ENCODE results near the gene RASGRF1.
"Not testable (repeated sequence)": the region's sequence is repeated elsewhere in the genome, so short reads cannot be mapped to it uniquely, and the experiment has no call there.

Gene RASGRF1

DNA sequence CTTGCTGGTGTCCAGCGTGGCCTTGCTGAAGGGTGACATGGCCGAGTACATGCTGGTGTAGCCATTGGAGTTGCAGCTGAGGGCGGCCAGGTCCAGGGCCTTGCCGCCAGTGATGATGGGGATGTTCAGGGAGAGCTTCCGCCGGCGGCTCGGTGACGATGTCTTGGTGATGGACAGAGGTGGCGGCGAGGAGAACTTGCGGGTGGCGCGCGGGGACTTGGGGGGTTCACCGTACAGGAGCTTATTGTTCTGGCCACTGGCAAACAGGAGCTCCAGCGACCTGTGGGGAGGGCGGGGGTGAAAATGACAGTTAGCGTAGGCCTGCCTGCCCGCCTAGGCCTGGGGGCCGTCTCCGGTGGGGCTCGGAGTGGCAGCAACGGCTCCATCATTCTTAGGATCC lies 86.7 kb downstream of the RASGRF1 start:
- DNase-seq, result no peak

DNA sequence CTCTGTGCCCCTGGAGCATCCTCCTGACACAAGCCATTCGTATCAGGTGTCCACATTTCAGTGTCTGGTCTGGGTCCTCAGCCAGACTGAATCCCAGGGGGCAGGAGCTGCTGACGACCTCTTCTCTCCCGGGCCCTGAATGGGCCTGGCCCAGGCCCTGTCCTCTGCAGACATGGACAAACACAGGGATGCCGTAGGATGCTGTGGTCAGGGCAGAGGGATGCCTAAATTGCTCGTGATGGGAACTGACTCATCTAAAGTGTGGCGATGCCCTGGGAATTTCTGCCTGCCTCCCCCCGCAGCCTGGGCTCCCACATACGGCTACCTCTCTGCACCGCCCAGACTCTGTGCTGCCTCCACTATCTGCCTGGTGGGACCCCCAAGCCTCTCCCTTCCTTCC lies 87.3 kb downstream of the RASGRF1 start:
- DNase-seq, result no peak

DNA sequence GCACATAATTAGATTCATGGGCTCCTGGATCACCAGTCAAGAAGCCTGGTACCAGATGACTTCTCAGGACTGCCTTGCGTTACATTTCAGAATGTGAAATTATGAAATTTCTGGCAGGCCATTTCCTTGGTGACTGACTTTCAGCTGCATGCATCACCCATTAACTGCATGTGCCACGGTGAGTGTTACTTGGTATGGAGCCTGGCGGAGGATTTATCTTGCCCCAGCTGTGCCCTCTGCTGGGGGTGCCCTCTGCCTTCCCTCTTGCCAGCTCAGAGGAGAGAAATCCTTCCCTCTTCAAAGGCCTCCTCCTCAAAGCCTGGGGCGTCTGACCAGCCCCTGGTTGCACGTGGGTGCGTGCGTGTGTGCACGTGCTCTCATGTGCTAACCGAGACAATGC lies 88.0 kb downstream of the RASGRF1 start:
- DNase-seq, result no peak

DNA sequence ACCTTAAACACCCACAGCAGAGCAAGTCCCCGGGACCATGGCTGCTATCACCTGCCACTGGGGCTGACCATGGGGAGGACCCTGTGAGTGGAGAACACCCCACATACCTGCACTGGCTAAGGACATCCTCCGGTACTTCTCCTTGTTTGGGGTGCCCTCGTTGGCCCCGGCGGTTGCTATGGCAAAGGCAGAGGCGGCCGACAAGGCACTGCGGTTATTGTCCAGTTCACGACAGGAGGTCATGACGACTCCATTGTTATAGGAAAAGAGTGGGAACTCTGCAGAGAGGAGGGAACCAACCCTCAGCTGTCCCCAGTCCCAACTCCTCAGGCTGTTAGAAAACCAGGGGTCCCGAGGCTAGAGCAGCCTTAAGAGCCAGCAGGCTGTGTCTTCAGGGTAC lies 90.9 kb downstream of the RASGRF1 start:
- no peak for DNase-seq

DNA sequence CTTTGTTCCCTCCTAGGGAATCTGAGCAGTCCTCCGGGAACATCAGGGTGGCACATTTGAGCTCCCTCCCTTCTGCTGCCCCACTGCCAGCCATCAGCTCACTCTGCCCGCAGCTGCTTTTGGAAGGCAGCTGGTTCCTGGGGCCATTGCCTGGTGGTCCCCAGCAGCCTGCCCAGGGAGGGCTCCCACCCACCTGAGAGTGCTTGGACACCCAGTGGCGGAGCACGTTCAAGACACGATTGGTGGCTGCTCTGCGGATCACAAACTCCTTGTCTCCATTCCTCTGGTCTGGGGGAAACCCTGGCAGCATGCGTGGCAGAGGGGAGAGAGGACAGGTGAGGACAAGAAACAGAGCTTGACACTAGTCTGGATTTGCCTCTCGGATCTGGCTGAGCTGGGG lies 92.1 kb downstream of the RASGRF1 start:
- DNase-seq, result no peak

DNA sequence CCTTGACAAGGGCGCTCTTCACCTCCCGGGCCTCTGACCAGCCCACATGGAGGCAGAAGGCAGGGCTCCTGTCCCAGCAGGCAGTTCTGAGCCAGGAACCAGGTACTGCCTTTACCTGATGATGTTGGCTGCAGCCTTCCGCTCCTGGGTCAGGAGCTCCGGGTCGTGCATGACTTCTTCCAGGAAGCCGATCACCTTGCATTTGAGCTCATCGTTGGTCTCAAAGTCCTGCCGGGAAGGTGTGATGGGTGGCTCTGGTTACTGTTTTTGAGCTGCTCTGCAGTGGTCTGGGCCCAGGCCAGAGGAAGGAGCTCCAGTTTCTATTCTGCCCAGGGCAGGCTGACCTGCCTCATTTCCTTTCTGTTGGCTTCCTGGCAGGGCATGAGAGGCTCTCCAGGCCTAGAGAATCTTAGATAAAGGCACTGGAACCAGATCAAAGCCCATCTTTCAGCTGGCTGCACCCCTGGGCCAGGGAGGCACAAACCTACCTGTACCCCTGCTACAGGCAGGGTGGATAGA lies 92.5 kb downstream of the RASGRF1 start:
- no peak for DNase-seq

DNA sequence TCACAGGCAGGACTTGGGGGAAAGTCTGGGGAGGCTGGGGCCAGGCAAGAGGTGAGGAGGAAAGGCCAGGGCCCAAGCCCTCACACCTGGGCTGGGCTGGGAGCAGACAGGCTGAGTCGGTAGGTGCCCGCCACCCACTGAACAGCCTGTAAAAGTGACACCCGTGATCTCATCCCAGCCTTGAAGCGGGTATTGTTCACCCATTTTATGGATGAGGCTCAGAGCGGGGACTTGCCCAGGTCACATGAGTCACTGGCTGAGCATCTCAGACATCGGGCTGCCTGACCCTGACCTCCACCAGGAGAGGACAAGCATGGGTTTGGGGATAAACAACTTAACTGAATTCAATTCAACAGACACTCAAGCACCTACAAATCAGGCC lies 93.7 kb downstream of the RASGRF1 start:
- DNase-seq, result no peak

DNA sequence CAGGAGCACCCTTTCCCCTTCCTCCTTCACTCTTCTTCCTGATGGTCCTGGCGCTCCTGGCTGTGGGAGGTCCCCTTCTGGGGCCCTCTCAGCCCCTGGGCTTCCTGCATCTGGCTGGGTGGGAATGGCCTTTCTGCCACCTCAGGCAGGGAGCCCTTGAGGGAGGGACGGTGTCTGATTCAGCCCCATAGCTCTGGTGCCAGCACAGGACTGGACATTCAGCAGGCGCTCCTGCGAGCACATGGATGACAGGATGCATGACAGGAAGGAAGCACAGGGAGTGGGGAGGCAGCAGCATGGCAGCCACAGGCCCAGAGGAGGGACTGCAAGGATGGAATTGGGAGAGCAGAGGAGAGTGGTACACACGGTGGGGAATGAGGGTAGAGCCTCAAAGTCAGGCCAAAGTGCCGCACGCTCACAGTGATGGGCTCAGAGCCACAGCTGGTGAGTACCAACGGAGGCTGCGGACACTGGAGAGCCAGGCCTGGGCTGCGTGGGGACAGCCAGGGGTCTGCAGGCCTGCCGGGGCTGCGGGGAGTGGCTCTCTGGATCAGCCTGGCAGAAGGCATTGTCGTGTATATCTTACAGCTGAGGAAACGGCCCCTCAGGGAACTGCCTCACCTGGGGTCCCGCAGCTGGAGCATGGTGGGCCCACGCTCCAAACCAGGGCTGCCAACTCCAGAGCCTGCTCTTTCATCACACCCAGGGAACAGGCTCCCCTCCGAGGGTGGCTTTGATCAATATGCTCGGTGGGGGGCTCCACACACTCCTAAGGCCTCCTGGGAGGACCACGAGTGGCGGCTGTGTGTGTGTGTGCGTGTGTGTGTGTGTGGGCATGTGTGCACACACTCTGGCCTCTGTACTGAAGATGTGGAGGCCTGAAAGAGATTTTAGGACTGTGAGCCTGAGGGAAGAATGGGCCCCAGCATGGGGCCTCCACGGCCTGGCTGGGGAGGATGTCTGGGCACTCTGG lies 94.4 kb downstream of the RASGRF1 start:
- DNase-seq, result no peak

DNA sequence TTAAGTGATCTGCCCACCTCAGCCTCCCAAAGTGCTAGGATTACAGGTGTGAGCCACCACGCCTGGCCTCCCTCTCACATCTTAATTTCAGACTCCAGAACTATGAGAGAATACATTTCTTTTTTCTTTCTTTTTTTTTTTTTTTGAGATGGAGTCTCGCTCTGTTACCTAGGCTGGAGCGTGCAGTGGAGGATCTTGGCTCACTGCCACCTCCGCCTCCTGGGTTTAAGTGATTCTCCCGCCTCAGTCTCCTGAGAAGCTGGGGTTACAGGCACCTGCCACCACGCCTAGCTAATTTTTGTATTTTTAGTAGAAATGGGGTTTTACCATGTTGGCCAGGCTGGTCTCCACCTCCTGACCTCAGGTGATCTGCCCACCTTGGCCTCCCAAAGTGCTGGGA lies 95.4 kb downstream of the RASGRF1 start:
- not testable (repeated sequence) for DNase-seq

DNA sequence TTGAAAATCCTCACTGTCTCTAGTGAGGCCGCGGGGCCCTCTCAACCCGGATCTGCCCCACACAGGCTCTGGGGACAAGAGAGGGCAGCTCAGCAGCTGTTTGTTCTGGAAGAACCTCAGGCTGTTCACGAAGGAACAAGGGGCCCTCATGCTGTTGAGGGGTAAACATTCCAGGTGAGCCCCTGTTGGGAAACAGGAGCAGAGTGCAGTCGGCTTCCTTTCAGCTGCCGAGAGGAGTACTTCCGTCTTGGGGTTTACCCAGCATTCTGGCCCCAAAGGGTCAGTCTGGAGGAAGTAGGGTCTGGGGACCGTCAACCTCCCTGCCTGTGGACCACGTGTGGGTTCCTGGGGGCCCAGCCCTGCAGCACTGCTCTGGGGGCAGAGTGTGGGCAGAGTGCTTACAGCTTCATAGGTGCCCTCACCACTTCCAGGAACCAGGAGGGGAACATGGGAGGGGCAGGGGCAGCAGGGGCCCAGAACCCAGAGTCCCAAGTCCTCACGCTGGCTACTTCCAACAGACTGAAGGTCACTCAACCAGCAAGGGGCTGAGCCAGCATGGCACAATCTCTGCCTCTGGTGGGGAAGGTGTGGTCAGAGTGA lies 96.5 kb downstream of the RASGRF1 start:
- DNase-seq, result no peak

DNA sequence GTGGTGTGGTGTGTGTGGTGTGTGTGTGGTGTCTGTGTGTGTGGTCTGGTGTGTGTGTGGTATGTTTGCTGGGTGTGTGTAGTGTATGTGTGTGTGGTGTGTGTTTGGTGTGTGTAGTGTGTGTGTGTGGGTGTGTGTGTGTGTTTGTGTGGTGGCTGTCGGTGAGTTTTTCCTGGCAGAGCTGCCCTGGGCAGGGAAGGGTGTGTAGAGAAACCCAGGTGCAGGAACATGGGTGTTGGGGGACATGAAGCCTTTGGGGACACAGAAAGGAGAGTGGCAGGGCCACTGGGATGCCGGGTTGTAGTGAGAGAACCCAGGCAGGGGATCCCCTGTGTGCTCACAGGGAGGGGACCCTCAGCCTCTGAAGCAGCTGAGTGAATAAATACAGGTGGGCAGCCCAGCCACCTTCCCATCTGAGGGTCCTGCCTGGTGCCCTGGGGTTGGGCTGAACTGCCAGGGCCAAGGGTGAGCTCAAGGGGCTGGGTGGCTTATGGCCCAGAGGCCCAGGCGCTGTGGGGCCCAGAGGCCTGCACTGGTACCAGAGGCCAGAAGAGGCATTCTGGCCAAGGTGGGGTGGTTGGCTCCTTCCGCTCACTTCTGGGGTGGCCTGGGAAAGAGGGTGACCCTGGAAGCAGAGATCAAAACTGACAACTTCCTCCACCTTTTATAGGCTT lies 97.2 kb downstream of the RASGRF1 start:
- no peak for DNase-seq

DNA sequence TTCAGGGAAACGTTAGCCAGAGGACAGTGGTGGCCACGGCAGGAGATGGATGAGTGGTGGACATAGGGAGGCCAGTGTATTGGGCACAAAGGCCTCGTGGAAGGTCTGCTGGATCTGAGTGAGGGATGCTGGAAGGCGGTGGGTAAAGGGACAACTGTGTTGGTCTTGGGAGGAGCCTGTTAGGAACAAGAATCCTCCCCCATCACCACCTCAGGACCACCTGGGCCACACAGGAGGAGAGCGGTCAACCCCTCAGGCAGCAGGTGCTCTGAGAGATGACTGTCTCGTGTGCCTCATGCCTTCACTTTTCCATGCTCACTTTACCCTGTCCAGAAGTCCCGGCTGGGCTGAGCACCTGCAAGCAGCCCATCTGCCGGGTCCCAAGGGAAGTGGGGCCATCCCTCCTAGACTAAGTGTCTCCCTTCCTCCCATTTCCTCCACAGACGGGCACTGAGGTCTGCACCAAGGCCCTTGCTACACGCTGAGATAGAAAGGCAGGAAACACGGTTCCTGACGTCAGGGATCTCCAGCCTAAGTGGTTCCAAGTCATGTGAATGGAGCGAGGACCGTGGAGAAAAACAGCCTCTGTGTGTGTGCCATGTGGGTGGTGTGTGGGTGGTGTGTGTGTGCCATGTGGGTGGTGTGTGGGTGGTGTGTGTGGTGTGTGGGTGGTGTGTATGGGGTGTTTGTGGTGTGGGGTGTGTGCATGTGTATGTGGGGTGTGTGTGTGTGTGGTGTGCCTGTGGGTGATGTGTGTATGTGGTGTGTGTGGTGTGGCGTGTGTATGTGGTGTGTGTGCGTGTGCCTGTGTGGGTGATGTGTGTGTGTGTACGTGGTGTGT lies 97.9 kb downstream of the RASGRF1 start:
- no peak for DNase-seq

DNA sequence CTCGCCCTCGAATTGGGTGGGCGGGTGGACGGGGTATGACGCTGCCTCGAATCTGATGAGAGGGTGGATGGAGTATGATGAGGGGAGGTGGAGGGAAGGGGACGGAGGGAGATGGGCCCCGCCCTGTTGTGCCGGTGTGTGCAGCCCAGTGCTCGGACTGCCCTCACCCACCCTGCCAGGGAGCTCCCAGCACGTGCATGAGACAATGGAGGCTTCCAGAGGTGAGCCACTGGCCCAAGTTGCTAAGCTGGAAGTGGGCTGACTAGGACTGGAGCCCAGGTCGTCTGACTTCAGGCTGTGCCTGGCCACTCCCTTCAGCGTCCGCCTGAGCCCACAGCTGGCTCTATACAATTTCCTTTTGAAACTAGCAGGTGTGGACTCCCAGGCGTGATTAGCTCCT lies 98.7 kb downstream of the RASGRF1 start:
- no peak for DNase-seq

DNA sequence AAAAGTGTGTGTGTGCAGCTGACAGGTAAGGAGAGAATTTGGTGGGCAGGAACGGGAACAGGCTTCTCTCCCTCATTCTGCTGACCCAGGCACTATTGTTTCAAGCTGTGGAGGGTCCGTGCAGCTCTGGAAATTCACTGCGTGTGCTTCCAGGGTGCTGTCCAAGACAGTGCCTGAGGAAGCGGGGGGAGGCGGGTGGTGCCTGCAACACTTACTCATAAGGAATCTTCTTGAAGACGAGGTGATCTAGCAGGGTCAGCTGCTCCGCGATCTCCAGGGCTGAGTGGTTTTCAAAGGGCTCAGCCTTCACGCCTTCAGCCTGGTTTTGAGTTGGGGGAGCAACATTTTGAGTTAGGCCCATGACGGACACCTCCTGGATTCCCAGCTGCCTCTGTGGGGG lies 99.1 kb downstream of the RASGRF1 start:
- DNase-seq, result no peak

DNA sequence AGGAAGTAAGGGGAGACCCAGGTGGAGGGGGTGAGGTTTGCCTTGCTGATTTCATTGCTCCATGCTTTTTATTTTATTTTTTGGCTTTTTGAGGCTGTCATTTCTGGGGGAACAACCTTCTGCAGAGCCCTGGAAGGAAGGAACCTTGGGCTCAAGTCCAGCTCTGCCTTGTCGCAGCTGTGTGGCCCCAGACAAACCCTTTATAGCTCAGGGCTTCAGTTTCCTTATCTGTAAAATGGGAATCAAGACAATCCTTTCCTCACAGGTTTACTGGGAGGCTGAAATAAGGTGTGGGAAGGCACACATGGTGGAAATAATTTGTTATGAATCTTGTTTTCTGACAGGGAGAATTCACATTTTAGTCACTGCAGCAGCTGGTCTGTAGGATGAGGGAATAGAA lies 100.3 kb downstream of the RASGRF1 start:
- DNase-seq, result no peak

DNA sequence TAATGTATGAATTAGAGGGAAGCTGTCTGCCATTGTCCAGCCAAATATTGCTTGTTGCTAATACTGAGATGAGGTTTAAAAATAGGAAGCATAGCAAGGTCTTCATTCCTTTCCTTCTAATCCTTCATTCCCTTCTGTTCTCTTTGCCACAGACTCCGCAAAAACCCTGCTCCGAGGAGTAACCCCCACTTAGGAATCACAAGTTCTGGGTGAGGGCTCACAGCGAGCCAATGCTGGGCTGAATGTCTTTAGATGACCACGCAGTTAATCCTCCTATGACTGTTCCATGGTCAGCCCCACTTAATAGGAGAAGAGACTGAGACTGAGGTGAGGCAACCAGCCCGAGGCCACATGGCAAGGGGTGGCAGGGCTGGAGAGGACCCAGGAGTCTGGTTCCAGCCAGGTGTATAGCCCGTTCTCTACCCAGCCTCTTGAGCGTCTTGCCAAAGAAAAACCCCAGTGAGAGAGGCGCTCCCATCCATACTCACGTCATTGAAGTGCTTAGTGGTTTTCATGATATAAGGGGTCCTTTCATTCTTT lies 100.8 kb downstream of the RASGRF1 start:
- no peak for DNase-seq

DNA sequence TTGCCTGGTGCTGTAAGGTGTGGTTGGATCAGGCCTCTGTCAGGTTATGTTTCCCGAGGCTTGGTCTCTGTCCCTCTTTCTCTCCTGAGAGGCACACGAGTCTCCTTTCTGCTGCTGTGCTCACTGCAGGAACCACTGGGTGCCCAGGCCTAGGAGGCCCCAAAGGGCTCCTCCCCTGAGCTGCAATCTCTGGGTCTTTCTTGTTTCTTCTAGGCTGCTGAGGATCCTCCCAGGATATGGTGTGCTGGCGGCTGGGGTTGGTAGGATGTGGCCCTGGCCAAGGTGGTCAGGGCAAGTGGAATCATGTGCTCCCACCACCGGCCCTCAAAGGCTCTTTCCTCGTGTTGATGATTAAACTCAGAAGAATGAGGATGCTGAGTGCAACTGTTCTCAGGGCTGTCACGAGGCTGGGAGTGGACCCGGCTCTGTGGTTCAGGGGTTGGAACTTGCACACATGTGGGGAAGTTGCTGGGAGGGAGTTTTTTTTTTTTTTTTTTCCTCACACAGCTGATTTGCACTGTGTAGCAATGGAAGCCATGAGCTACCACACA lies 102.1 kb downstream of the RASGRF1 start:
- DNase-seq, result no peak

DNA sequence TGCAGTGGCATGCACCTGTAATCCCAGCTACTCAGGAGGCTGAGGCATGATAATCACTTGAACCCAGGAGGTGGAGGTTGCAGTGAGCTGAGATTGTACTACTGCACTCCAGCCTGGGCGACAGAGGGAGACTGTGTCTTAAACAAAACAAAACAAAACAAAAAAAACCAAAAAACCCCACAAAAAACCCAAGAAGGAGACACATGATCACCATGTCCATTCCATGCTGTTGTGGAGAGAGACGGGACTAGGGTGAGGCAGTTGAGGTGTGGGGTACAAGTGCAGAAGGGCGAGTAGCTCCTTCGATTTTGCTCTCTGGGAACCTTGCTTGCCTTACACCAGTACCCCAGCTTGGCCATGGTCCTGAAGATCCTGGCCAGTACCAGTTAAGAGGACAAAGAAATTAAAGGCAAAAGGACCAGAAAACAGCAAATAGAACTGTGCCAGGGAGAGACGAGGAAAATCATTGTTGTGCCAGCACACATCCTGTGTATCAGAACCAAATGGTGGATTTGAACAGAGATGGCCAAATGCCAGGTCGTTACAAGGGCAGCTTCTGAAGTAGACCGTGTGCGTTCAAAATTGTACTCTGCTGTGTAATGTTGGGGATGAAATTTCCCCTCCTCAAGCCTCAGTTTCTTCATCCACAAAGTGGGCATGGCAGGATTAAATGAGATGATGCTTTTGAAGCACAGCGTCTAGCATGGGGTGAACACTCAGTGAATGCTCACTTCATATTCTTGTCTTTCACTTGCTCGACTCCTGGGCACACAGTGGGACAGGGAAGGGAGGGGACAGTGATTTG lies 102.8 kb downstream of the RASGRF1 start:
- DNase-seq, result no peak

DNA sequence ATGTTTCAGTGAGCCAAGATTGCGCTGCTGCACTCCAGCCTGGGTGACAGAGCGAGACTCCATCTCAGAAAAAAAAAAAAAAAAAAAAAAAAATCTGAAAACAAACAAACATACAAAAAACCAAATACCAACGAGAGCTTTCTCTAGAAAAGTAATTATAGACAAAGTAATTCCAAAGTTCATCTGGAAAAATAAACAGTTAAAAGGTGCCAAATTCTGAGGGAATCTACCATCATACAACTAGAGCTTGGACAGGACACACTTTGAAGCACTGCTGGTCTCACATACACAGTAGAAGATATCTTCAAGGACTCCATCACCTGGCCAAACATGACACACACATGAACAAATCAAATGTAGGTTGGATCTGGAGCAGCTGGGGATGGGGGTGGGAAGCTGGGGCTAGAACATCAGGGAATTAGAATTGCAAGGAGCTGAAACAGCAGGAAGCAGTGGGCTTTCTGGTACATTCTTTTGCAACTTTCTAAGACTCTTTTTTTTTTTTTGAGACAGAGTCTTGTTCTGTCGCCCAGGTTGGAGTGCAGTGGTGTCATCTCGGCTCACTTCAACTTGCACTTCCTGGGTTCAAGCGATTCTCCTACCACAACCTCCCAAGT lies 104.6 kb downstream of the RASGRF1 start:
- no peak for DNase-seq

DNA sequence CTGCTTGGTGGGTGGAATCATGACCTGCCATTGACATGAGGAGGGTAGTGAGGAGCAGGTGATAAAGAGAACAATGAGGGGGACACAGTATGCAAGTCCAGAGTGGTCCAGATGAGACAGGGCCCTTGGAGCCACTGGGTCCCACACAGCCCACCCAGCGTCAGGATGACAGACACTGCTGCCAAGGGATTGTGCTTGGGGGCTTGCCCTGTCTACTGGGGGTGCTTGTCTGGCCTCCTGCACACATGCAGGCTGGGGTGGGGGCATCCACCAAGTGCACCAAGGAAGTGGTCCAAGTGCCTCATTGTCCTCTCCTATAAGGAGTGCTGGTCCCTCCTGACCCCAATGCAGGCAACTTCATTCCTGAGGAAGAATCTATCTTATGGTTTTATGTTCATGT lies 106.5 kb downstream of the RASGRF1 start:
- DNase-seq, result no peak
